KMS-11 (cell line): ENCODE results near the gene SYS1.
A peak's percentile ranks its signal among the peaks of the same experiment; 100 is the strongest.

Source experiments
- H2AFZ ChIP-seq: fragments of 200-600 bp; sonication (generic); 2 replicates; pipeline ENCODE4 v1.6.1; 2016; ENCODE audit warnings: antibody characterized with exemption, mixed run types, low read depth
- H3K27ac ChIP-seq: fragments of 200-600 bp; sonication (generic); 2 replicates; pipeline ENCODE4 v1.6.1; 2016; ENCODE audit warnings: mild to moderate bottlenecking, mixed run types
- H3K27me3 ChIP-seq: fragments of 200-600 bp; sonication (generic); 2 replicates; pipeline ENCODE4 v1.6.1; 2017; ENCODE audit warnings: mild to moderate bottlenecking, low read depth, mixed run types, moderate library complexity; ENCODE audit not compliant: insufficient read depth
- H3K36me3 ChIP-seq: fragments of 200-600 bp; sonication (generic); 2 replicates; pipeline ENCODE4 v1.6.1; 2017; ENCODE audit warnings: mild to moderate bottlenecking, mixed run types; ENCODE audit not compliant: insufficient read depth
- H3K4me1 ChIP-seq: fragments of 200-600 bp; sonication (generic); 2 replicates; pipeline ENCODE4 v1.6.1; 2016; ENCODE audit warnings: mild to moderate bottlenecking, low read depth, mixed run types; ENCODE audit not compliant: poor library complexity, severe bottlenecking
- H3K4me2 ChIP-seq: fragments of 200-600 bp; sonication (generic); 2 replicates; pipeline ENCODE4 v1.7.0; 2016; ENCODE audit warnings: mild to moderate bottlenecking, mixed run types
- H3K4me3 ChIP-seq: fragments of 200-600 bp; sonication (generic); IDR thresholded peaks from 2 replicates; pipeline ENCODE4 v1.6.1; 2017; ENCODE audit warnings: low read depth, low read length, mixed read lengths; ENCODE audit not compliant: insufficient read depth
- H3K79me2 ChIP-seq: fragments of 200-600 bp; sonication (generic); 2 replicates; pipeline ENCODE4 v1.6.1; 2016; ENCODE audit warnings: low read depth, mixed run types; ENCODE audit not compliant: insufficient read depth
- H3K9ac ChIP-seq: fragments of 200-600 bp; sonication (generic); 2 replicates; pipeline ENCODE4 v1.6.1; 2016; ENCODE audit warnings: mild to moderate bottlenecking, mixed run types
- H4K20me1 ChIP-seq: fragments of 200-600 bp; sonication (generic); 2 replicates; pipeline ENCODE4 v1.6.1; 2016; ENCODE audit warnings: mild to moderate bottlenecking, mixed run types; ENCODE audit not compliant: insufficient read depth
- CTCF ChIP-seq: fragments of 200-600 bp; sonication (generic); conservative IDR thresholded peaks from 2 replicates; pipeline ENCODE4 v1.6.1; 2017; ENCODE audit warnings: low read depth, mild to moderate bottlenecking, antibody characterized with exemption, low read length, moderate library complexity, mixed read lengths

The SYS1 gene

GRCh38 chr20:45404438-45404837 is 41.5 kb downstream of the SYS1 start:
- H3K36me3 ChIP-seq: no peaks in the 10 kb centered on the region
- no peak overlapping the region for H2AFZ ChIP-seq
- no peak for TF ChIP-seq CTCF
- H3K27me3 ChIP-seq: no peaks in the 10 kb centered on the region; the same call in 1 of the 2 replicates
- H3K4me1 ChIP-seq: no peaks in the 10 kb centered on the region
- H4K20me1 ChIP-seq: no peaks in the 10 kb centered on the region
- no peak overlapping the region for H3K9ac ChIP-seq
- no peak overlapping the region for H3K27ac ChIP-seq
- H3K4me2 ChIP-seq: no peak overlapping the region
- no peaks in the 10 kb centered on the region for H3K79me2 ChIP-seq
- H3K4me3 ChIP-seq: no peak overlapping the region

- H3K4me2 ChIP-seq: peak overlapping the region; percentile 8; the same call in 1 of the 2 replicates
- no peak overlapping the region for H3K4me3 ChIP-seq
- no peaks in the 10 kb centered on the region for H3K79me2 ChIP-seq
- no peaks in the 10 kb centered on the region for H3K4me1 ChIP-seq
- H3K9ac ChIP-seq: no peak overlapping the region
- no peaks in the 10 kb centered on the region; the same call in 1 of the 2 replicates for H3K27me3 ChIP-seq
- no peak for TF ChIP-seq CTCF
- H3K36me3 ChIP-seq: no peaks in the 10 kb centered on the region
- H4K20me1 ChIP-seq: no peaks in the 10 kb centered on the region
- H2AFZ ChIP-seq: peak overlapping the region; percentile 16; the same call in 1 of the 2 replicates
- no peak overlapping the region for H3K27ac ChIP-seq
Observed at GRCh38 chr20:45405571-45406259, 42.8 kb downstream of the SYS1 start.

- TF ChIP-seq CTCF: no peak
- Histone ChIP-seq H3K4me2 (peak overlapping the region; percentile 8; the same call in 1 of the 2 replicates), H3K27me3 (no peaks in the 10 kb centered on the region; the same call in 1 of the 2 replicates), H3K4me3 (no peak overlapping the region), H3K9ac (no peak overlapping the region), H4K20me1 (no peaks in the 10 kb centered on the region), H3K4me1 (no peaks in the 10 kb centered on the region), H3K27ac (no peak overlapping the region), H3K36me3 (no peaks in the 10 kb centered on the region), H2AFZ (peak overlapping the region; percentile 16; the same call in 1 of the 2 replicates), H3K79me2 (no peaks in the 10 kb centered on the region)
Observed at GRCh38 chr20:45406260-45407066, 43.5 kb downstream of the SYS1 start.

DNA sequence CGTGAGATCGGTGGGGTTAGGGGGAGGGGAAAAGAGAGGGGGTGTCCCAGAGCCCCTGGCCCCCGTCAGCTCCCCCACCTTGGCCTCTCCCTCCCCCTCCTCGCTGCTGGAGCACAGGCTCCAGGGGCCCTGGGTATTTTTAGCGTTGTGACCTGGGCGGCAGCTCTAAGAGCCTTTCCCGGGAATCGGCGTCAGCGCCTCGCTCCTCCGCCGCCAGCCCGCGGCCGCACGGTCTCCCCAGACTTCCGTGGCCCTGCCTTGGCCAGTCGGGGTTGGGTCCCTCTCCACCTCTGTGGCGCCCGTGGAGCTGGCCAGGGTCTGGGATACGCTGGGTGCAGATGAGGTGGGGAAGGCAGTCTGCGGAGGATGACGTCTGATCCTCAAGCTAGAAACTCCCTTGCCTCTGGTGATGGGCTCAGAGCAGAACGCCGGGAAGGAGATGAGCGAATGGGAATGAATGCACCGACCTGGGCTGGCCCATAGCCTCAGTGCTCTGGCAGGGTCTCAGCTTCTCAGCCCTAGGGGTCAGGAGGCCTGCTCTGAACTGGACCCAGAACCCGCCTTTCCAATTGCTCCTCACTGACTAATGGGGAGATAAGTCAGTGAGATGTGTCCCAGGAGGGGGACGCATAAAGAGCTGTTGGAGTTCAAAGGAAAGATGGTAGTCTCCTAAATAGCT is 44.2 kb downstream of the SYS1 start:
- H3K4me3 ChIP-seq: no peak overlapping the region
- H3K27me3 ChIP-seq: no peaks in the 10 kb centered on the region; the same call in 1 of the 2 replicates
- no peak overlapping the region for H2AFZ ChIP-seq
- no peak overlapping the region for H3K27ac ChIP-seq
- no peak overlapping the region for H3K4me2 ChIP-seq
- H4K20me1 ChIP-seq: no peaks in the 10 kb centered on the region
- no peak for TF ChIP-seq CTCF
- H3K79me2 ChIP-seq: no peaks in the 10 kb centered on the region
- H3K9ac ChIP-seq: no peak overlapping the region
- H3K36me3 ChIP-seq: no peaks in the 10 kb centered on the region
- no peaks in the 10 kb centered on the region for H3K4me1 ChIP-seq
